PC-9 (cell line): ENCODE results near the gene VEGFB.

Experiments used
- CTCF ChIP-seq: fragments of 200-600 bp; sonication (generic); conservative IDR thresholded peaks from 2 replicates; pipeline ENCODE4 v1.6.1; 2017; ENCODE audit warnings: mixed run types, antibody characterized with exemption, mild to moderate bottlenecking, moderate library complexity
- EZH2 ChIP-seq: fragments of 200-600 bp; sonication (generic); IDR thresholded peaks from 2 replicates; pipeline ENCODE4 v1.8.0; 2017; ENCODE audit warnings: antibody characterized with exemption, low read depth

- no peak for TF ChIP-seq CTCF
- TF ChIP-seq EZH2, result no peak
These were observed 26.9 kb upstream of the VEGFB start for GRCh38 chr11:64207256-64208085.
